Spleen (tissue), 7 donors: ENCODE measurements around the gene PDE5A.

Experiments used
- CTCF ChIP-seq, 11 experiments: fragments of 200-600 bp in 7 of 11; fragments of 450-650 bp in 4 of 11; sonication (generic) in 4 of 11; IDR thresholded peaks in 8 of 11; conservative IDR thresholded peaks in 3 of 11; 1 replicate in 7 of 11; 2 replicates in 4 of 11; pipeline versions ENCODE4 v1.4.0 to v1.8.0; 2016 to 2021; ENCODE audit warnings: antibody characterized with exemption in 11 of 11, inconsistent platforms in 4 of 11, mild to moderate bottlenecking in 1 of 11
- POLR2A ChIP-seq, 3 donors: fragments of 450-650 bp; IDR thresholded peaks; one replicate each; pipeline ENCODE4 v1.5.1; 2017; ENCODE audit warnings: antibody characterized with exemption in 3 of 3, mild to moderate bottlenecking in 1 of 3
- POLR2AphosphoS5 ChIP-seq, 3 donors: sonication (generic); formaldehyde crosslinking; IDR thresholded peaks; one replicate each; pipeline ENCODE4 v1.5.1; 2017; ENCODE audit warnings: antibody characterized with exemption in 3 of 3
- donor health status: DM: no; HTN: no; CAD: no; lungs with moderate emphysema.
- donor health status: DM: no; HTN: no; CAD: no.
- donor health status: DM: no; HTN: no; CAD: no.

GRCh38 chr4:119477412-119478053, 151.1 kb downstream of the PDE5A start:
- TF ChIP-seq CTCF (IDR thresholded peaks at IDR 0.05 in 8 of 11, conservative IDR thresholded peaks at IDR 0.05 in 3 of 11) (no peak), POLR2A (IDR thresholded peaks at IDR 0.05) (no peak), POLR2AphosphoS5 (IDR thresholded peaks at IDR 0.05) (no peak)
